Activated CD8-positive, alpha-beta memory T cell treated with anti-CD3 and anti-CD28 coated beads, Interleukin-2, amount 50 U/mL, for 24 hours (primary cell): Measurements from ENCODE around the gene ACTR1A.
"Not testable (repeated sequence)": the region's sequence is repeated elsewhere in the genome, so short reads cannot be mapped to it uniquely, and the experiment has no call there.

Source experiments
- DNase-seq: peaks from one replicate; pipeline ENCODE4 v3.0.0-alpha.2; 2020; ENCODE audit errors: extremely low read depth

Gene ACTR1A

DNA sequence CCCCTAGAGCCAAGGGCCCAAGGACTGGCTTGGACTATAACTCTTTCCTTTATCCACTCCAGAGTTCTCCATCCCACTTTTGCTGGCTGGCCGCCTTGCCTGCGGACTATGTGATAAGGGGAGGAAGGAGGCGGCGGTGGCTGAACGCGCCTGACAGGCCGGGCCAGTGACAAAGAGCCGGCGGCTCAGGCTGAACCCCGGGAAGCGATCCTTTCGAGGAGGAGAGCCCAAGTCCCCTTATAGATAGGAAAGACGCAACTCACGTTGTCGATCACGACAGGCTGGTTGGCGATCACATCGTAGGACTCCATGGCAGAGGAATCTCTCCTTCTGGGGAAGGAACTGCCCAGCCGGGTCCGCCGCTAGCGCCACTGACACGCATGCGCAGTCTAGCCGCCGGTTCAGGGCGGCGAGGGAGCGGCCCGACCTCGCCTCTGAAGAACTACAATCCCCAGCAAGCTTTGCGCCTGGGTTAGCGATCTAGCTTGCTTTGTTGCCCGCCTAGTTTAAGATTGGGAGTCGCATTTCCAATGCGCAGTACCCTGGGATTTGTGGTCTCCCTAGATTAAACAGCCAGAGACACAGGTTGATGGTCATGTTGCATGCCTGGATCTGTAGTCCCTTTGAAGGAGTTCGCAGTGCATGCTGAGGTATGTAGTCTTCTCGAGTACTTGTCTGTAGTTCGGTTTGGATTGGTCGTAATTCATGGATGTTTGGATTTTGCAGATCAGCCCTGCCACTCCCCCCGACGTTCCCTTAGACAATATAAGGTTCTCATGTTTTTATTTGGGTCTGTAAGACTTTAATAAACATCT, at the start of gene ACTR1A:
TSS of gene ACTR1A (minus strand) at position 376 of the 815 bp plus-strand sequence. CDS start at position 311, 65 bp downstream.
- peak; percentile 86 for DNase-seq

DNA sequence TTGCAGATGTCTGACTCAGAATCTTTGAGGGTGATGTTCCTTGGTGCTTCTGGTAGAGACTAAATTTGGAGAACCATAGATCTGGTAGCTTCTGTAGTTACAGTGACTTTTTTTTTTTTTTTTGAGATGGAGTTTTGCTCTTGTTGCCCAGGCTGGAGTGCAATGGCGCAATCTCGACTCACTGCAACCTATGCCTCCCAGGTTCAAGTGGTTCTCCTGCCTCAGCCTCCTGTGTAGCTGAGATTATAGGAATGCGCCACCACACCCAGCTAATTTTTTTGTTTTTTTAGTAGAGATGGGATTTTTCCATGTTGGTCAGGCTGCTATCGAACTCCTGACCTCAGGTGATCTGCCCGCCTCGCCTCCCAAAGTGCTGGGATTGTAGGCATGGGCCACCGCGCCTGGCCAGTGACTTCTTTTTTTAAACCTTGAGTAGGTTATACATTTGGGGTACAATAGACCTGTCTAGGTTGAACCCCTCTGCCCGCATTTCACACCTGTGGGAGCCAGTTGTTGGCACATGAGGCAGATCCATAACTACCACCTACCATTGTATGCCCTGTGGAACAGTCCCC, 48.2 kb upstream of the ACTR1A start:
- no peak for DNase-seq

DNA sequence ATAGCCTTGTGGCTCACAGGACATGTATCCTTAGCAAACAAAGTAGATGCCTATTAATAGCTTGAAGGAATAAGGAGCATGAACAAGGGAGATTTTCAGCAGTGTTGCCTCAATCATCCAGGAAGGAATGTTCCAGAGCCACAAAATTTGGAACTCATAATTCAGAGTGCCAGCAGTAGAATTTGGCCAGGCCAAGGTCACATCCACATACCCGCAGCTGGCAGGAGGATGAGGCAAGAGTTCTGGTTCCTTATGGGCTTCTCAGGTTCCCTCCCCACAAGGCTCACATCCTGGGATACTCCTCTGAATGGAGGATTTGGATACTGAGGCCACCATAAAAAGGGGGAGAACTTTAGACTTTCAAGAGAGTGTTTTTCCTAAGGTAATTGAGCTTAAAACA, 47.0 kb upstream of the ACTR1A start:
- no peak for DNase-seq

DNA sequence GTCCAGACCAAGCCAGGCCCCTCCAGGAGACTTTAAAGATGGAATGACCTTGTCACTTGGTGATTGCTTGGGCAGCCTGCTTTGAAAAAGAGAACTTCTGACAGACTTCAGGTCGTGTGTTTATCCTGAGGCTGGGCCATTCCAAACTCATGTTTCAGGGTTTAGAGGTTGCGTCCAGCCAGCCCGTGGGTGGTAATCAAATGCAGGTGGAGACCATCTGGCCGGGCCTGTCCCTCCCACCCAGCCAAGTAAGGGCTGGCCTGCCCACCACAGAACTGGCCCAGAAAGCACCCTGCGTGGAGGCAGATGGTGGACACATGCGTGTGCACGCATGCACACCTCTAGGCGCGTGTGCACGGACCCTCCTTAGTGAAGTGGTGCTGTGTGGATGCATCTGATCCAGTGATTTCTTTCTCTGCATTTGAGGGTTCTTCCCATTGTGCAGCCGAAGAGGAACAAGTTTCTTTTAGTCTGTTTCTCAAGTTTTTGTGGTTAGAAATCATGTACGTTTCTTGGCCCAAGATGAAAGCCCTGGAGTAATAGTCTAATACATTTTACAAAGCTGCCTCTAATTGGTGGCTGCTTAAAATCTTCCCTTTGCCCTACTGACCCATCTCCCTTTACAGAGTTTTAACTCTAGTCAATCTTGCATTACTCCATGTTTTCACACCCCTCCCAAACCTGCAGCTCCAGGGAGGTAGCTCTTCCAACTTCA, 44.3 kb upstream of the ACTR1A start:
- DNase-seq, result no peak

DNA sequence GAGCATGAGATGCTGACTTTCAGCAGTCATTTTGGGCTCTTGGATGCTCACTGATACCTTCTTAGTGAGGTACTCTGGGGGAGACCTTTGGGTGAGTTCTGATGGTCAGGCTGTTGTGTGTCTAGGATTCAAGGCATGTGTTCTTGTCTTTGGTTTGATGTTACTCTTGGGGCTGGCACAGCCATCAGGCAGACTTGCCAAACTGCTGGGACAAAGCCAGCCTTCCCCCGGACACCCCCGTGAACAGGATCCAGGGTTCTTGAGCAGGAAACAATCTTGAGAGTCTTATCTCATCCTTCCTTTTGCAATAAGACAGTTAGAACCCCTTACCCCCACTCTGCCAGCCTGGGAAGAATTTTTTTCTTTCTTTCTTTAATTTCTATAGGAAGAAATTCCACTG, 43.5 kb upstream of the ACTR1A start:
- no peak for DNase-seq

DNA sequence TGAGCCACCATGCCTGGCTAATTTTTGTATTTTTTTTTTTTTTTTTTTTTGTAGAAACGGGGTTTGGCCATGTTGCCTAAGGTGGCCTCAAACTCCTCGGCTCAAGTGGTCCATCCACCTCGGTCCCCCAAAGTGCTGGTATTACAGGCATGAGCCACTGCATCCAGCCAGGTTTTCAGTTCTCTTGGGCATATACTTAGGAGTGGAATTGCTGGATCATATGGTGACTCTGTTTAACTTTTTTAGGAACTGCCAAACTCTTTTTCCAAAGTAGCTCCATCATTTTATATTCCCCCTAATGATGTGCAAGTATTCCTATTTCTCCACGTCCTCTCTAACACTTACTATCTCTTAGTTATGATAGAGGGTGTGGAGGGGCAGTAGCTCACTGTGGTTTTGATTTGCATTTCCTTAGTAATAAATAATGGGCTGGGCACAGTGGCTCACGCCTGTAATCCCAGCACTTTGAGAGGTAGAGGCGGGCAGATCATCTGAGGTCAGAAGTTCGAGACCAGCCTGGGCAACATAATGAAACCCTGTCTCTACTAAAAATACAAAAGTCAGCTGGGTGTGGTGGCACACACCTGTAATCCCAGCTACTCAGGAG, 42.9 kb upstream of the ACTR1A start:
- no peak for DNase-seq

DNA sequence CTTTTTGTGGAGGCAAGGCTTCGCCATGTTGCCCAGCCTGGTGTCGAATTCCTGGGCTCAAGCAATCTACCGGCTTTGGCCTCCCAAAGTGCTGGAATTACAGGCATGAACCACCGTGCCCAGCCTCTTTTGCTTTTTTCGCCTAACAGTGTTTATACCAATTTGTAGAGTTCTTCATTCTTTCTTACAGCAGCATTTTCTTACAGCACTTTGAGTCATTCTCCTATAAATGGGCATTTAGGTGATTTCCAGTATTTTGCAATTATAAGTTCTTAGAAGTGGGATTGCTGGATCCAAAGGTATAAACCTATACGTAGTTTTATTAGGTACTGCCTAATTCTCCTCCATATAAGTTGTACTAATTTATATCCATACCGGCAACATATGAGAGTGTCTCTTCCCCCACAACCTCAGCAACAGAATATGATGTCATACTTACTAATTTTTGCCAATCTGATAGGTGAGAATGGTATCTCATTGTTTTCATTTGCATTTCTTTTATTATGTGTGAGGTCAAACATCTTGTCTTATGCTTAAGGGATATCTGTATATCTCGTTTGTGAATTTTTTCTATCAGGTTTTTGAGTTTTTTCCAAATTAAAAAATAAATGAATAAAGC, 40.4 kb upstream of the ACTR1A start:
- no peak for DNase-seq

DNA sequence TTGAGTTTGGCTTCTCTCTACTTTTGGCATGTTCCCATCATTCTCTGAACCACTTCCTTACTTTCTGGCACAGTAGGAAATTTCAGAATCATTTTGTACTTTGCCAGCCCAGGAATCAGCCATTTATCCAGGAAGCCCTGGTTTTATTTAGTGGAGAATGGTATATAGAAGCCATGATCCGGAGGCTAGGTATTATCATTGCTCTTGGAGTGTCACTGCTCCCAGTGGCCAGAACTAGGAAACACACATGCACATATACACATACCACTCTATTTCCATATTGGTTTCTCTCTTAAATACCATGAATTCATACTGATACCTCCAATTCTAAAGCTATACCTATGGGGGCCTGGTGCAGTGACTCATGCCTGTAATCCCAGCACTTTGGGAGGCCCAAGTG, 37.5 kb upstream of the ACTR1A start:
- no peak for DNase-seq

DNA sequence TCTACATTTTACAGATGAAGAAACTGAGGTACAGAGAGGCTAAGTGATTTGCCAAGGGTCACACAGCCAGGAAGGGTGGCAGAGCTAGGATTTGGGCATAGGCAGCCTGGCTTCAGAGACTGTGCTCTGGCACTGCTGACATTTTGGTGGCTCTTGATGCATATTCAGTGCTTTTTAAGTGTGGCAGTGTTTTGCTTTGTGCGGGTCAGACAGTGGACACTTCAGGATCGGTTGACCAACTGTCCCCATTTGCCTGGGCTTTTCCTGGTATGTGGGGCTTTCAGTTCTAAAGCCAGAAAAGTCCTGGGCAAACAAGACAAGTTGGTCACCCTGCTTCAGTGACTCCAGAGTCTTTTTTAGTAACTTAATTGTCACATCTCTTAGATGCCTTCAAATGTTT, 36.3 kb upstream of the ACTR1A start:
- DNase-seq, result no peak

DNA sequence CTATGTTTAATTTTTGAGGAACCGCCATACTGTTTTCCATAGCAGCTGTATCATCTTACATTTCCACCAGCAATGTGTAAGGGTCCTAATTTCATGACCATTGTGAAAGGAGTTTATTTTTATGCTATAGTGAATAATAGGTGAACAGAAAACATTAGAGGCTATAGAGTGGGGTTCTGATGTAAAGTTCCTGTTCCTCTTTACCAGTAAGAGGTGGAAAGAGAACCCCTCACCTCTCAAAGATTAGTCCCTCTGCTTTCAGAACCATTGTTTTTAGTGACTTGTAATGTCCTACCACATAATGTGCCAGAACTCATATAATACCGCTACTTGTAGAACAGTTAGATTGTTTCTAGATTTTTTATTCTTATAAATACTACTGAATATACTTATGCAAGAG, 35.4 kb upstream of the ACTR1A start:
- DNase-seq, result no peak

DNA sequence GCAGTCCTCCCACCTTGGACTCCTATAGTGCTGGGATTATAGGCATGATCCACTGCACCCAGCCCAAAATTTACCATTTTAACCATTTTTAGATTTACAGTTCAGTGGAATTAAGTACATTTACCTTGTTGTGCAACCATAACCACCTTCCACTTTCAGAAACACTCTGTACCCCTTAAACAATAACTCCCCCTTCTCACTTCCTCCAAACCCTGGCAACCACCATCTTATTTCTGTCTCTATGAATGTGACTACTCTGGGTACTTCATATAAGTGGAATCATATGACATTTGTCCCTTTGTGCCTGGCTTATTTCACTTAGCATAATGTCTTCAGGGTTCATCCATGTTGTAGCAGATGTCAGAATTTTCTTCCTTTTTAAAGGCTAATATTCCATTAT, 34.9 kb upstream of the ACTR1A start:
- no peak for DNase-seq

DNA sequence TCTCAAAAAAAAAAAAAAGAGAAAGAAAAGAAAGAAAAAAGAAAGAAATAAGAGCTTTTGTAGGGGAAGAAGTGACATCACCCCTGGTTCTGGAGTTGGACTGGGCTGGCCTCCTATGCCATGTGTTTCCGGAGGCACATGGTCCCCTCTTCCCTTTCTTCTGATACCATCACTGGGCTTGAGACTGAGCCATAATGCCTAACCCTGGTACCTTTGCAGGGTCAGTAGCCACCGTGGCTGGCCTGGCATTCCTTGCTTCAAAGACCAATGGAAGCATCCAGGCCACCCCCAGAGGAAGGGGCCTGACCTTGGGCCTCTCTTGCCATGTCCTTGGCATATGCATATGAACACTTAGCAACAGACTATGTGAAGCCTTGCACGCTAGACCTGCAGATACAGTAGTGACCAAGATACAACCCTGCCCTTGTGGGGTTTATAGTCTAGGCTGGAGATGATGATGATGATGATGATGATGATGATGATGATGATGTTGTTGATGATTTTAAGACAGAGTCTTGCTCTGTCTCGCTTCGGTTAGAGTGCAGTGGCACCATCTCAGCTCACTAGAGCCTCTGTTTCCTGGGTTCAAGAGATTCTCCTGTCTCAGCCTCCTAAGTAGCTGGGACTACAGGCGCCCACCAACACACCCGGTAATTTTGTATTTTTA, 33.1 kb upstream of the ACTR1A start:
- no peak for DNase-seq

DNA sequence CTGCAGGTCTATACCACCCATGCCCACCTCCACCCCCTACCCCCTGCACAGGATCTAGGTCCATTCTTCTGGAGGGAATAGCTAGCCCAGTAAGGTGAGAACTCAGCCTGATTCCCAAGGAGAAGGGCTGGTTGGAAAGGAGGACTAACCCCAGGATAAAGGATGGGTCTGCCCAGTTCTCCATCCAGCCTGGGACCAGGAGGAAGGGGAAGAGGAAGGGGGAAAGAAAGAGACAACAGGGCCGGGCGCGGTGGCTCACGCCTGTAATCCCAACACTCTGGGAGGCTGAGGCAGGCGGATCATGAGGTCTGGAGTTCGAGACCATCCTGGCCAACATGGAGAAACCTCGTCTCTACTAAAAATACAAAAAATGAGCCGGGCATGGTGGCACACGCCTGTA, 32.5 kb upstream of the ACTR1A start:
- not testable (repeated sequence) for DNase-seq

DNA sequence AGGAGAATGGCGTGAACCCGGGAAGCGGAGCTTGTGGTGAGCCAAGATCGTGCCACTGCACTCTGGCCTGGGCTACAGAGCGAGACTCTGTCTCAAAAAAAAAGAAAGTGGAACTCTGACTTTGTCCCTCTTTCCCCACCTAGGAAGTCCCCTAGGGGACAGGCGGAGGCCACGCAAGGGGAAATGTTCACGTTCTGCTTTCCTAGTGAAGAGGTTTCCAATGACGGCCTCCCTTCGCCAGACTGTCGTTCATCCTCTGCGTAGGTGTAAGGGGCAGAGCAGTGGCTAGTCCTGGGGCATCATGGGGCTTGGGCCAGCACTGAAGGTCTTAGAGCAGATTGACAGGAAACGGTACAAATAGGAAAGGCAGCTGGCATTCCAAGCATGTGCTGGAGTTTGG, 31.8 kb upstream of the ACTR1A start:
- no peak for DNase-seq

DNA sequence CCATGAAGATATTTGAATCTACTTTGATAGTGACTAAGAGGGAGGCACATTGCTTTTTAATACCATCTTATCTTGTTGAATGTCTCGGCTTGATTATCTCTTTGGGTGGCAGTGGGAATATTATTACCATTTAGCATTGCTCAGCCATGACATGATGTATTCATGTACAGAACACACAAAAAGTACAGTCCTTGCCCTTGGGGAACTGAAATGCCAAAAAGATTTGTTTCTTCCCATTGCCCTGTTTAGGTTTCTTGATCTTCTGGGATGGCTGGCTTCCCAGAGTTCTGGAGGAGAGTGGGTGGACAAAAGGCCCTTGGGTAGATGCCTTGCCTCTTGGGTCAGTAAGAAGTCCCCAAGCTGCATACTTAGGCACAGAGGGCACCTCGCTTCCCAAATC, 25.0 kb upstream of the ACTR1A start:
- no peak for DNase-seq

DNA sequence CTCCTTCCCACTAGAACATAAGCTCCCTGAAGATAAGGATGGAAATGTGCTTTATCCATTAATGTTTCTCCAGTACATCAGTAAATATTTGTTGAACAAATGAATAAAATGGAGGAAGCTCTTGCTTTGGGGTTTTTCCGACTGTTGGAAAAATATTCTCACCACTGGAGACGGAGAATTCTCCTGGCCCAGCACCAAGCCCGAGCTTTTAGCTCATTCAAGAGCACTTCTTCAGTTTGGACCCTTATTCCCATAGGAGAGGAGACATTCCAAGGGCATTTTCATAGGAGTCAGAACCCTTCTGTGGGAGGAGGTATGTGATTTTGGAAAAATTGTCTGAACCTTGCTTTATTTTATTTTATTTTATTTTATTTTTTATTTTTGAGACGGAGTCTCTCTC, 22.2 kb upstream of the ACTR1A start:
- no peak for DNase-seq

DNA sequence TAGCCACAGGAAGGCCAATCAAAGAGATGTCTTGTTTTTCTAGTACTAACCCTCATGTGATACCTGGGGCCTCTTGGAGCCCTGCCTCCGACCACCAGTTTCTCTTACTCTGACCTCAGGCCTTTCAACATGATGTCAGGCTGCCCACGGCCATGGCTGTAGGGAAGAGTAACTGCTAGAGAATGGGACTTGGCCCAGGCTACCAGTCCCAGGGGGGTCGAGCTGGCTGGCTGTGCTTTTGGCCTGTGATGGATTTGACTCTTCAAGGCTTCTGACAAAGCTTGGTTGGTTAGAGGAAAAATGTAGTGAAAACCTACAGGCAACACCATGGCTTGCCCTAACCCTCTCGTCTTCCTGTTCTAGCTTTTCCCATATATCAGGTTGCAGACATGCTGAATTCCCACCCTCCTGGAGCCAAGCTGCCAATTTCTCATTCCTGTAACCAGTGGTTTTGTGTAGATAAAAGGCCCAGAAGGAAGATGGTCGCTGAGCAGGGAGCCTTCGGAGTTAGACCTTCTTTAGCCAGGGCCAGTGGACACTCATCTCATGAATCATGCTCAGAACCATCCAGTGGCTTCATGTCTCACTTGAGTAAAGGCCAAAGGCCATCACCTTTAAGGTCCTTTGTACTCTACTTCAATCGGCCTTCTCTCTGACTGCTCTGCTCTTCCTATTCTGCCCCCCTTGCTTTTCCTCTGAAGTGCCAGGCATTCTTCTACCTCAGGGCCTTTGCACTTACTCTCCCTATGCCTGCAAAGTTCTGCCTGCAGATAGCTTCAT, 20.9 kb upstream of the ACTR1A start:
- DNase-seq, result no peak

DNA sequence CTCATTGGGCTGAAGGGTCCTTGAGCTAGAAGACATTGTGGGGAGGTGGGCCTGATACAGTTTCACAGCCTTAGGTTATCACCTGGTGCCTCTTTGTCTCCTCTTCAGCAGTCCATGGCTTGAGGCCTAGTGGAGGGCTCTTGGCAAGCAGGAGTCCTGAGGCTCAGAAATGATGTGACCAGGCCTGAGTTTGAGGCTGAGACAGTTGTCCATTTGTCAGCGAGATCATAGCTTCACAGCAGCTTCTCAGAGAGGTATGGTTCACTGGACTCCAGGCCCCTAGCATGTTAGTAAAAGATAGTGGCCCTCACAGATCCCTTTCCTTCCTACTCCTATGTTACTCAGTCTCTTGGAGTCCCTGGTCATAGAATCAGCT, 20.4 kb upstream of the ACTR1A start:
- no peak for DNase-seq

DNA sequence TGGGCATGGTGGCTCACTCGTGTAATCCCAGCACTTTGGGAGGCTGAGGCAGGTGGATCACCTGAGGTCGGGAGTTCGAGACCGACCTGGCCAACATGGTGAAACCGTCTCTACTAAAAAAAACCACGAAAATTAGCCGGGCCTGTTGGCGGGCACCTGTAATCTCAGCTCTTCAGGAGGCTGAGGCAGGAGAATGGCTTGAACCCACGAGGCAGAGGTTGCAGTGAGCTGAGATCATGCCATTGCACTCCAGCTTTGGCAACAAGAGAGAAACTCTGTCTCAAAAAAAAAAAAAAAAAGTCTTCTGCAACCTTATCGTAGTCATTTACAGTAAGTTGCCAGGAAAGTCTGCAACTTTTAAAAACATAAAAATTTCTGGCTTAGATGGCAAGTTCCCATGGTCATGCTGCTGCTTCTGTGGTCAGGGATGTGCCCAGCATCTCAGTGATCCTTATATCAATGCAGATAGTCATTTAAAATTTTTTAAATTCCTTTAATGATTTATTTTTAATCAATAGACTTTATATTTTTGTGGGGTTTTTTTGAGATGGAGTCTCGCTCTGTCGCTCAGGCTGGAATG, 16.8 kb upstream of the ACTR1A start:
- DNase-seq, result no peak

DNA sequence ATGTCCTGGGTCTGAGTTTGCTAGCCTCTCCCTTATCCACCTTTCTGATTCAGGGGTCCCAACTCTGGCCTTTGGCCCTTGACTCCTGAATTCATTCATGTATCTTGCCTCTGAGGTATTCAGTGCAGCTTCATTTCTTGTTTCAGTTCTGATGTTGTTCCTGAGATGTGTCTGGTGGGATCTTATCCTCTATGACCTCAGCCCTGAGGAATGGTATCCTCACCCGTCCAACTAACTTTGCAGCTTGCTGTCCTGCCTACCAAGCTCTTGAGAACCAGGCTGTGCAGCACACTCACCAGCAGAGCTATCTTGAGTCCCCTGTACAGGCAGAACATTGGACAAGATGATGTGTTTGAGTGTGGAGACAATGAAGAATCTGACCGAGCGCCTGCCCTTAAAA, 15.0 kb upstream of the ACTR1A start:
- no peak for DNase-seq

DNA sequence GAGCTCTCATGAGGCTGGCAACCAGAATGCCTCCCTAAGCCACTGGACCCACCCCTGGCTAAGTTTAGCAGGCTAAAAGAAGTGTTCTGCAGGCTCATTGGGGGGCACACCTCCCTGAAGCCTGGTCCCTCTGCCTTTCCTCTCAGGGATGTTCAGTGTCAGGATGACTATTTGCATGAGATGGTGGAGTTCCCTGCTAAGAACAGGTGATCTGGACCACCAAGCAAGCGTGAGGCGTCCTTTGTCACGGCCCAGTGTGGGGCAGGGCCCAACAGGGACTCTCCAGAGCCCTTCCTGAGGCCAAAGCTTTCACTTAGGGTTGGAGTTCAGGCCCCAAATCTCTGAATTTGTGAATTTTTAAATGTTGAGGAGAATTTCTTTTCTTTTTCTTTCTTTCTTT, 13.2 kb upstream of the ACTR1A start:
- DNase-seq, result no peak
